HG03521 (cell line): Measurements from ENCODE around the gene HOXB3.
"Not testable (repeated sequence)": the region's sequence is repeated elsewhere in the genome, so short reads cannot be mapped to it uniquely, and the experiment has no call there.

ENCODE experiments used
- ATAC-seq: cut with Tn5 transposase; IDR thresholded peaks from one replicate; pipeline ENCODE4 v1.9.1; 2021; ENCODE audit warnings: mild to moderate bottlenecking, moderate library complexity; ENCODE audit not compliant: unreplicated experiment

Gene HOXB3

GRCh38 chr17:48547808-48548522, 42.1 kb downstream of the HOXB3 start:
- ATAC-seq: no peak

DNA sequence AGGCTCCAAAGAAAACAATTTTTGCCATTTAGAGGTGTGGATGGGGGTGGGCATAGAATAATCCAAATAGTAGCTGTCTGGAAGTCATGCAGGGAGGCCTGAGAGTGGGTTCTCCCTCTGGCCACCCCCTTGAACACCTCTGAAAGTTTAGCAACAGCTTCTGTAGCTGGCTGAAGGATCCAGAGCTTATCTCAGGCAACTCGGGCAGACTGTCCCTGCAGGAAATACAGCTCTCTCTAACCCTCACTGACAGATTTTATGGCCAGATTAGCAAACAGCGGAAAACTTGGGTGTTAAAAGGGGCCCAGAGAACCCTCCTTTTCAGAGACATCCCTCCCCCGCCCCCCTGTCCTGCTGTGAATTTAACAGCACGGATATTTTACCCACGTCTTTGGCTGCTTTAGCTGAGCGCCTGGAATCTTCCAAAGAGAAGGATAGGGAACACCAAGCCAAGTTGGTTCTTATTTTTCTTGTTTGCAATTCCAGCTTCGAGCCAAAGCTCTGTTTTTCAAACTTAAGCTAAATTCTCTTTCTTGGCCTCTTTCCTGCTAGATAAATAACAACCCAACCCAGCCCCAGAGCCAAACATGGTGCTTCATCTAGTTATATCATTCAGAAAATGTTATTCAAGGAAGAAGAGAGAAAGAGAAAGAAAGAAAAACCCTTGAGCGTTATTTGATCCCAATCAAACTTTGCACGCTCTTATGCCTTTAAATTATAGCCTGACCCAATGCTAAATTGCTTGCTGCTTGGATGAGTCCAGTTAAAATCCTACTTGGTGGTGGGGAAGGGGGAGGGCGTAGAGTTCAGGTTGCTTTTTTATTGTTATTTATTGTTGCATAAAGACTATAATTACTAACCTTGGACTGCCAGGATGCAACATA, 42.9 kb downstream of the HOXB3 start:
- no peak for ATAC-seq

- ATAC-seq: no peak
These were observed 43.7 kb downstream of the HOXB3 start for GRCh38 chr17:48546137-48546923.

GRCh38 chr17:48545539-48545938, 44.5 kb downstream of the HOXB3 start:
- no peak for ATAC-seq

DNA sequence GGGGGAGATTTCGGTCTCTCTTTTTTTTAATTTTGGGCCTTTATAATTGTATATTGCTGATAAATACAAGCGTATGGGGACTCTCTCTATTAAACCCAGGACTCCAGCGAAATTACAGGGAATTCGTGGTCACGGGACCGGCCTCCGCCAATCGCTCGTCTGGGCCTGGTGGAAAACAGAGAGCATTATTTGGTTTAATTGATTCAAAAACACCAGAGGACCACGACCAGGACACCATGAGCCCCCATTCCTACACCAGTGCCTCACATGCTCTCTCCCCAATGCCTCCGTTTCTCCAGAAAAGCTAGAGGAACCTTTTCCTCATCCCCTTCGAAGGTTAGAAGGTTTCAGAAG, 45.0 kb downstream of the HOXB3 start, which contains the start of gene HOXB2:
Gene HOXB2, minus strand, starts transcription at position 88 of the 354 bp plus-strand sequence. CDS start 198 bp downstream, outside the sequence.
- ATAC-seq: no peak

- ATAC-seq: no peak
These were observed 45.6 kb downstream of the HOXB3 start for GRCh38 chr17:48544349-48545021.

- ATAC-seq: no peak
These were observed 46.1 kb downstream of the HOXB3 start for GRCh38 chr17:48543854-48544348.

DNA sequence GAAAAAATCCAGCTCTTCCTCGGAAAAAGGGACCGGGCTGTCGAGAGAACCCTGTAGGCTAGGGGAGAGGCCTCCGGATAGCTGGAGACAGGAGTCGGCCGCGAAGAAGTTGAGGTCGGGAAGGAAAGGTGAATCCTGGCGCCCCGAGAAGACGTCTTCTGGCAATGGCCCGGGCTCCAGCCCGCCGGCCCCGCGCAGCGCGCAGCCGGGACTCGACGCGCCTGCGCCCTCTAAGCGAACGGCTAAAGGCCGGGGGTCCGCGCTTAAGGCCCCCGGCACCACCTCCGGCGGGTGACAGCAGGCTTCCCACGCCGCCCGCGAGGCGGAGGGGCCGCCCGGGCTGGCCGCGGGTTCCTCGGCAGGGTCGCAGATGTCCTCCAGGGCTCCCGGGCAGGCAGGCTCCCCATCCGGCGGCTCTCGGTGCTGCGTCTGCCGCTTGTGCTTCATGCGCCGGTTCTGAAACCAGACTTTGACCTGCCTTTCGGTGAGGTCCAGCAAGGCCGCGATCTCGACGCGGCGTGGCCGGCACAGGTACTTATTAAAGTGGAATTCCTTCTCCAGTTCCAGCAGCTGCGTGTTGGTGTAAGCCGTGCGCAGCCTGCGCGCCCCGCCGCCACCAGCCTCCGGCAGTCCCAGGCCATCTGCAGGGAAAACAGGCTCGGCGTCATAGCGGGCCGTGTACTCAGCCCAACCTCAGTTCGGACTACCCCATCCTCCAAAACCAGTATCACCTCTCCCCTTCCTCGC, 46.8 kb downstream of the HOXB3 start:
- ATAC-seq: no peak

- ATAC-seq: no peak
These were observed 47.3 kb downstream of the HOXB3 start for GRCh38 chr17:48542698-48543106.

DNA sequence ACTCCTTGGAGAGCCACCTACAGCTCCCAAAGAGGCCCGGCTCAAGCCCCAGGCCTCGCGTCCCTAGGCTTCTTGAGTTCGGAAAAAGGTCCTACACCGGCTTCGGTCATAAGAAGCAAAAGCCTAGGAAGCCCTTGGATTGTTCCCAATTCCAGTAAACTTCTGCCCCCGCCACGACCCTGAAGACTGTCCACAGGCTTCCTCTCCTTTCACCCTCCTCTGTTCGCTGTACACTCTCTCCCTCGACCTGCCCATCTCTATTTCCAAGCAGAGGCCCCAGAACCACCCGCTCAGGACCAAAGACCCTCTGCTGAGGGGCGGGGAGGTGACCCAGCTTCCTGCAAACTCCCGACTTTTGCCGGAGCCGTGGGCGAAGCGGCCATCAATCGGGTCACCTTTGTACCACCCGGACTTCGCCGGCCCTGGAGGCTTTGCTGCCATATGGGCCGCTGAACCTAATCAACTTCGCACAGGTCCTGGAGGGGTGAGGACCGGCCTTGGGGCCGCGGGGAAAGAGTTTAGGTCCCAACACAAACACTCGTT, 47.9 kb downstream of the HOXB3 start:
- ATAC-seq: no peak

GRCh38 chr17:48541577-48542113, 48.4 kb downstream of the HOXB3 start:
- no peak for ATAC-seq

DNA sequence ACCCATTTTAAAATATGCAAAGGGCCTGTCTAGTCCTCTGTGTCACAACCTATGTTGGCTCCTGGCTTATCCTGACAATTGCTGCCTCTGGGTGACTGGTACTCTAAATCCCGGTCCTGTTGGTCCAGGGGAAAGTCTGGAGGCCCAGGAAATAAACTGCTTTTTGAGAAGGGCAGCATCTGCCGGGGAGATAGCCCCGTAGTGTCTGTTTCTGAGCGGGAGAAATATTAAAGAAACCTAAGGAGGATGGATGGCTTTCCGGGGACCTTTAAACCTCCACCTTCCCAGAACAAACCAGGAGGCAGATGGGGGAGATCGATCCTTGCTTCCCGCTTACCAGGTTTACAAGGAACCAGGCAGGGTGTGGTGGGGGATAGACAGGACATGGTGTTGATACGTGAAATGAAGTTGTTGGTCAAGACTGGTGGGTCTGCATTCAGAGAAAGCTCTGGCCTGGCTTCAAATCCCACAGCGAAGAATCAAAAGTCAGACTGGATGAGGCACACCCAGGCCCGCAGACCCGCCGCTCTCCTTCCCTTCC, 48.9 kb downstream of the HOXB3 start:
- no peak for ATAC-seq

DNA sequence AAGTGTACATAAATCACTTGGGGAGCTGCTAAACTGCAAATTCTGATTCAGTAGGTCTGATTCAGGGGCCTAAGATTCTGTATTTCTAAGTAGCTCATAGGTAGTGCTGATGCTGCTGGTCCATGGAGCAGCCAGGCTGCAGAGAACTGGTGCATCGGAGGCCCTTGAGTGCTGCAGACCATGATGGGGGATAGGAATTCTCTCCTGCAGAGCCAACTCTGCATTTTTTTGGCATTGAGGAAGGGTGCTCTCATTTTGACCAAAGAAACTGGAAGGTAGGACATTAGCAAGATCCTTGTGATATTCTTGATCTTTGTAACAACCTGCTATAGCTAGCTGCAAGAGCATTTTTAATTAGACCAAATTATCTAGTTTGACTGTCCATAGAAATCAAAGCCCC, 49.8 kb downstream of the HOXB3 start:
- ATAC-seq: no peak

DNA sequence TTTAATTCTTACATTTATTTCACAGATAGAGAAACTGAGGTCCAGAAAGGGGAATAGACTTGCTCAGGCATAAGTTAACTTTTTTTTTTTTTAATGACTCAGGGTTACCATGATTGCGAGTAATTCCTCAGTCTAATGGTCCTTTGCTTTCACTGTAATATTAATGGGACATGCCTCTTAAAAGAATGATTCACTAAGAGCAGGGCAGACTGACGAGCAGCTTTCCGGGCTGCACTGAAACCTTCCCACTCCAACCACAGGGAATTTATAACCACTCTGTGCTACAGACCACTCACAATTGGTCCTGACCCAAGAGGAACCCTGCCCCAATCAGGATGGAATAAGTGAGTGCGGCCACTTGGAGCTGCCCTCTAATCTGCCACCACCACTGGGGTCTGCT, 50.9 kb downstream of the HOXB3 start:
- no peak for ATAC-seq

DNA sequence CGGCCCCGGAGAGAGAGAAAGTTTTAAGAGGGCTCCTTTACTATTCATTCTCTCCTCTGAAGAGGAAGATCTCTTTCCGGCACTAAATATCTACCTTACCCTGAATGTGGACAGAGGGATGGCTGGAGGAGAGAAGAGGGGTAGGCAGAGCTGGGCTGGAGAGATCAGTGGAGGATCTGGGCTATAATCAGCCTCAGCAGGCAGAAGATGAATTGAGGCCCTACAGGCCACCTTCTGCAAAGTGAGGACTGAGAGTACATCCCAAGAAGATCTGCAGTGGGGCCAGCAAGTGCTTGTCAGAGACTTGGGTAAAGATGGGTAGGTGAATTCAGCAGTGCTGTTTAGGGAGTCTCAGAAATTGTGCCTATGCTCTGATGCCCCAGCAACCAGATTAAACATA, 52.7 kb downstream of the HOXB3 start:
- no peak for ATAC-seq

- ATAC-seq: not testable (repeated sequence)
These were observed 54.1 kb downstream of the HOXB3 start for GRCh38 chr17:48535793-48536559.

- no peak for ATAC-seq
These were observed 57.8 kb downstream of the HOXB3 start for GRCh38 chr17:48532261-48532660.

DNA sequence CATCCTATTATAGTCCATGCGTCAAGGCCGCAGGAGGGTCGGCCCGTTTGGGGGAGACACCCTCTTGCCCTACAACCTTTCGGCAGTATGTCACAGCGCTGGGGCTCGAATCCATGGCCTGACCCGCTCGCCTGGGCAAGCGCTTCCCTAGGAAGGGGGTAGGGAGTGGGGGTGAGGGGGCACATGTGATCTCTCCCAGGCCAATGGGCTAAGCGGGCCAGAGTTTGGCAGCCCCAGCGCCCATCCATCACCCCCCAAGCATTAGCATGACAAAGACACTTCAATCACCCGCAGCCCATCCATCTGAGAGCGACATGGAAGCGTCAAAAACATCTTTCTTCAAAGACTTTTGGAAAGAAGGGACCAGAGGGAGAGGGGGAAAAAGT, 59.2 kb downstream of the HOXB3 start, which contains the start of gene HOXB1:
Gene HOXB1, minus strand, starts transcription at position 125 of the 386 bp plus-strand sequence. Its CDS starts 107 bp downstream, at position 18.
- ATAC-seq: no peak
